ENCODE results near the gene TMPRSS2.
A peak's percentile ranks its signal among the peaks of the same experiment; 100 is the strongest.

The TMPRSS2 gene

DNA sequence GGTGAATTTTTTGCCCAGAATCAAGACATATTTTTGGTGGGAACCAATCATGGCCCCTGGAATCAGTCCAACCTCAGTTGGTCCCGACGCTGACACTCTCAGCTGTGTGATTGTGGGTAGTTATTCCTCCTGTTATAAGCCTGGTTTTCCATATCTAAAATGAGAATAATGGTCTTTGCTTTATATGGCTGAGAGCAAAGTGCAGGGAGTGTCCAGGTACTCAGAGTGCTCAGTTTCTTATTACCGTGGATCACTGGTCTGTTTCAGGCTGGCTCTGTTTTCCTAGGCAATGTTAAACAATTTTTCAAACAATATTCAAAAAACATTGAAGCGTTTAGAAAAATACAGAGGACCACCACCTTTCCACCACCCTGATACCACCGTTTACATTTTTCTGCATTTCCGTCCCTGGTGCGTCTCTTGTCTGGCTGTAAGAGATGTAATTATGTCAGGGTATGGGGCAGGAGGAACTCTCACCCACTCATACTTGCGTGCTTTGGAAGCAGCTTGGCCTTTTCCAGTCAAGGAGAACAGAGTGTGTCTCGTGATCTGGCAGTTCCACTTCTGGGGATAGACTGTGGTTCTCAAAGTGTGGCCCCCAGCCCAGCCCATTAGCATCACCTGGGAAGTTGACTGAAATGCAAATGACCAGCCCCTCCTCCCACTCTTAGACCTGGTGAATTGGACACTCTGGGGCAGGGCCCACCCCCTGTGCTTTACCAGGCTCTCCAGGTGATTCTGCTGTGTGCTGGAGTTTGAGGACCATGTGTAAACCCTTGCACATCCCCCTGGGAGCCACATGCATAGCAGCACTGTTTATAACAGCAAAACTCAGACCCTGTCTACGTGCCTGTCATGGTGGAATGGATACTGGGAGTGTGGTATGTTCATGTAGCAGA is 75.1 kb downstream of the TMPRSS2 start:
- Histone ChIP-seq H3K4me1 (ENCODE audit: control insufficient read depth, insufficient read depth, low read length) (peaks cover 7% of the 10 kb centered on the region), H3K36me3 (ENCODE audit: control insufficient read depth, insufficient read depth, low read length) (no peaks in the 10 kb centered on the region), H3K9me3 (ENCODE audit: control insufficient read depth, insufficient read depth, low read length) (no peaks in the 10 kb centered on the region), H3K27ac (ENCODE audit: low read depth, low read length) (no peak overlapping the region), H3K4me3 (ENCODE audit: low read depth, low read length) (no peak overlapping the region), H3K9ac (ENCODE audit: low read depth, low read length) (no peak overlapping the region), H3K27me3 (ENCODE audit: control insufficient read depth, insufficient read depth, low read length) (peaks cover 11% of the 10 kb centered on the region; the same call in 1 of the 2 replicates)

- peaks cover 7% of the 10 kb centered on the region for H3K4me1 ChIP-seq (ENCODE audit: control insufficient read depth, insufficient read depth, low read length)
- no peak overlapping the region for H3K27ac ChIP-seq (ENCODE audit: low read depth, low read length)
These were observed 76.0 kb downstream of the TMPRSS2 start for GRCh38 chr21:41431788-41432548.

DNA sequence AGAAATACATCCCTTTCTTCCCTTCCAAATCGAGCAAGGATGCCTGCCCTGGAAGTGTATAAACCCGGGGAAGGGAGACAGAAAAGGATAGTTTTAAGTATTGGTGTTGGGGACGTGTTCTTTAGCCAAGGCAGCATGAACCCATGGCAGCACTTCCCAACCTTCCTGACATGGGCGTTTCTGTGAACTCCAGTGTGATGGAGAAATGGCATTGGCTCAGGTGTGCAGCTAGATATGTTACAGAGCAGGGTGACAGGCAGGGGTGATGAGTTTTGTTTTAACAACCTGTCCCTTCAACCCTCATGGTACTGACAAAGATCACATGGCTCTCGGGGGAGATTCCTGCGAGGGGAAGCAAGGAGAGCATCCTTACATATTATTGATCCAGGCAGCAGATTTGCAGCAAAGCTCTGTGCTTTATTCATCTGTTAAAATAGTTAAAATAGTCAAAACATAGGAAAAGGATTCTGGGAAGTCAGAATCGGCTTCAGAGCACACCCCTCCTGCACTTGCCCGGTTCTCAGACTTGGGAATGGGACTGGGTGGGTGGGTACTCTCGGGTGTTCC is 78.0 kb downstream of the TMPRSS2 start:
- H3K27me3 ChIP-seq (ENCODE audit: control insufficient read depth, insufficient read depth, low read length), result peaks cover 37% of the 10 kb centered on the region
- H3K4me1 ChIP-seq (ENCODE audit: control insufficient read depth, insufficient read depth, low read length), result peaks cover 7% of the 10 kb centered on the region
- no peak overlapping the region for H3K4me3 ChIP-seq (ENCODE audit: low read depth, low read length)
- H3K36me3 ChIP-seq (ENCODE audit: control insufficient read depth, insufficient read depth, low read length), result no peaks in the 10 kb centered on the region
- H3K27ac ChIP-seq (ENCODE audit: low read depth, low read length), result no peak overlapping the region
- H3K9ac ChIP-seq (ENCODE audit: low read depth, low read length), result no peak overlapping the region
- H3K9me3 ChIP-seq (ENCODE audit: control insufficient read depth, insufficient read depth, low read length), result no peaks in the 10 kb centered on the region

More at GRCh38 chr21:41431788-41432548, 76.0 kb downstream of the TMPRSS2 start:
- no peaks in the 10 kb centered on the region for H3K9me3 ChIP-seq (ENCODE audit: control insufficient read depth, insufficient read depth, low read length)
- H3K9ac ChIP-seq (ENCODE audit: low read depth, low read length), result no peak overlapping the region
- peaks cover 20% of the 10 kb centered on the region for H3K27me3 ChIP-seq (ENCODE audit: control insufficient read depth, insufficient read depth, low read length)
- no peaks in the 10 kb centered on the region for H3K36me3 ChIP-seq (ENCODE audit: control insufficient read depth, insufficient read depth, low read length)
- H3K4me3 ChIP-seq (ENCODE audit: low read depth, low read length), result no peak overlapping the region

DNA sequence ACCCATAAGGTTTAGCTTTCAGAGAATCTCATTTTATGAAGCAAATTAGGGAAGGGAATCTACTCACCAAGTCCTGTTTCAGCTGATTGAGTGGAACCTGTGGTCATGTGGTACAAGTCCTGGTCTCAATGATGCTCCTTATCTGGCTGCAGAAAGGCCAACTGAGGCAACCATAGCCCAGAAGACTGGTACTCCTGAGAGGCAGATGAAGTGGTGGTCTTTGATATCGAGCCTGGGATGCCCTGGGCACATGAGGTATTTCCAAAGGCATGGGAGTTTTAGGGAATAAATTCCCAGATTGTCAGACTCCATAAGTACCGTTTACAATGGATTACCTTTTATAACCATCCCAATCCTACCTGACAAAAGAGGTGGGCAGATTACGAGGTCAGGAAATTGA is 78.7 kb downstream of the TMPRSS2 start:
- Histone ChIP-seq H3K9ac (ENCODE audit: low read depth, low read length) (no peak overlapping the region), H3K27ac (ENCODE audit: low read depth, low read length) (no peak overlapping the region), H3K4me1 (ENCODE audit: control insufficient read depth, insufficient read depth, low read length) (peaks cover 7% of the 10 kb centered on the region), H3K9me3 (ENCODE audit: control insufficient read depth, insufficient read depth, low read length) (no peaks in the 10 kb centered on the region), H3K36me3 (ENCODE audit: control insufficient read depth, insufficient read depth, low read length) (no peaks in the 10 kb centered on the region), H3K4me3 (ENCODE audit: low read depth, low read length) (no peak overlapping the region), H3K27me3 (ENCODE audit: control insufficient read depth, insufficient read depth, low read length) (peaks cover 43% of the 10 kb centered on the region)

DNA sequence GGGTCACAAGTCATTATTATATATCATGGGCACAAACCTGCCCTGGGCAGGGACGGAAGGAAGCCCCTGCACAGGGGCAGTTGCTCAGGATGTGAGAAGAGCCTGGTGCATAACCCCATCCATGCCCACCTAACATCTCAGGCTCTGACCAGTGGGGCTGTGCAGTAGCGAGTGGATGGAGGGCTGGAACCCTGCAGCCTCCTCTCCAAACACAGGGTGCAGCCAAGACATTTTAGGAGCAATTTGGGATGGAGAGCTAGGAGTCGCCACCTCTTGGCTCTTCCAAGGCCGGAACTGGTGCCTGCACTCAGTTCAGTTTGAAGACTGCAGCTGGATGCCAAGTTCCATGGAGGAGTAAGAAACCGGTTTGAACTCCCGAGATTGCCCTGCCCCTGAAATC is 79.1 kb downstream of the TMPRSS2 start:
- H3K27ac ChIP-seq (ENCODE audit: low read depth, low read length), result no peak overlapping the region
- H3K4me3 ChIP-seq (ENCODE audit: low read depth, low read length), result no peak overlapping the region
- no peak overlapping the region for H3K9ac ChIP-seq (ENCODE audit: low read depth, low read length)
- H3K9me3 ChIP-seq (ENCODE audit: control insufficient read depth, insufficient read depth, low read length), result no peaks in the 10 kb centered on the region
- peaks cover 7% of the 10 kb centered on the region for H3K4me1 ChIP-seq (ENCODE audit: control insufficient read depth, insufficient read depth, low read length)
- H3K27me3 ChIP-seq (ENCODE audit: control insufficient read depth, insufficient read depth, low read length), result peaks cover 44% of the 10 kb centered on the region
- no peaks in the 10 kb centered on the region for H3K36me3 ChIP-seq (ENCODE audit: control insufficient read depth, insufficient read depth, low read length)

GRCh38 chr21:41428311-41428710 is 79.6 kb downstream of the TMPRSS2 start:
- Histone ChIP-seq H3K4me1 (ENCODE audit: control insufficient read depth, insufficient read depth, low read length) (peaks cover 7% of the 10 kb centered on the region), H3K9ac (ENCODE audit: low read depth, low read length) (no peak overlapping the region), H3K4me3 (ENCODE audit: low read depth, low read length) (no peak overlapping the region), H3K27me3 (ENCODE audit: control insufficient read depth, insufficient read depth, low read length) (peaks cover 44% of the 10 kb centered on the region), H3K9me3 (ENCODE audit: control insufficient read depth, insufficient read depth, low read length) (no peaks in the 10 kb centered on the region), H3K27ac (ENCODE audit: low read depth, low read length) (no peak overlapping the region), H3K36me3 (ENCODE audit: control insufficient read depth, insufficient read depth, low read length) (no peaks in the 10 kb centered on the region)

DNA sequence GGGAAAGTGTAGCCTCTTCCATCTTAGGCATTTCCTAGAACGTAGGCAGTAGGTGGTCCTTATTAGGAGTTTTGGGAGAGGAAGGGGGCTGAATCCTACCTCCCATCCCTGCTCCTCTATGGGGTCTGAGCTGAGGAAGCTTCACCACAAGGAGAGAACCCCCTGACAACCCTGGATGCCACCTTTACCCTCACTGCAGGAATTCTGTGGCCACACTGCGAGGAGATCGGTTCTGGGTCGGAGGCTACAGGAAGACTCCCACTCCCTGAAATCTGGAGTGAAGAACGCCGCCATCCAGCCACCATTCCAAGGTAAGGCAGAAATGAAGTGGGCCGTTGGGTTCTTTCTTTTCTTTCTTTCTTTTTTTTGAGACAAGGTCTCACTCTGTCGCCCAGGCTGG is 80.4 kb downstream of the TMPRSS2 start:
- Histone ChIP-seq H3K9me3 (ENCODE audit: control insufficient read depth, insufficient read depth, low read length) (no peaks in the 10 kb centered on the region), H3K27ac (ENCODE audit: low read depth, low read length) (no peak overlapping the region), H3K9ac (ENCODE audit: low read depth, low read length) (no peak overlapping the region), H3K27me3 (ENCODE audit: control insufficient read depth, insufficient read depth, low read length) (peaks cover 44% of the 10 kb centered on the region), H3K4me3 (ENCODE audit: low read depth, low read length) (no peak overlapping the region), H3K4me1 (ENCODE audit: control insufficient read depth, insufficient read depth, low read length) (no peaks in the 10 kb centered on the region), H3K36me3 (ENCODE audit: control insufficient read depth, insufficient read depth, low read length) (no peaks in the 10 kb centered on the region)

- Histone ChIP-seq H3K27ac (ENCODE audit: low read depth, low read length) (no peak overlapping the region), H3K4me3 (ENCODE audit: low read depth, low read length) (peak overlapping the region; percentile 57), H3K36me3 (ENCODE audit: control insufficient read depth, insufficient read depth, low read length) (no peaks in the 10 kb centered on the region), H3K27me3 (ENCODE audit: control insufficient read depth, insufficient read depth, low read length) (peaks cover 47% of the 10 kb centered on the region), H3K9me3 (ENCODE audit: control insufficient read depth, insufficient read depth, low read length) (no peaks in the 10 kb centered on the region), H3K4me1 (ENCODE audit: control insufficient read depth, insufficient read depth, low read length) (no peaks in the 10 kb centered on the region), H3K9ac (ENCODE audit: low read depth, low read length) (no peak overlapping the region)
These were observed 81.1 kb downstream of the TMPRSS2 start for GRCh38 chr21:41426676-41427404.

DNA sequence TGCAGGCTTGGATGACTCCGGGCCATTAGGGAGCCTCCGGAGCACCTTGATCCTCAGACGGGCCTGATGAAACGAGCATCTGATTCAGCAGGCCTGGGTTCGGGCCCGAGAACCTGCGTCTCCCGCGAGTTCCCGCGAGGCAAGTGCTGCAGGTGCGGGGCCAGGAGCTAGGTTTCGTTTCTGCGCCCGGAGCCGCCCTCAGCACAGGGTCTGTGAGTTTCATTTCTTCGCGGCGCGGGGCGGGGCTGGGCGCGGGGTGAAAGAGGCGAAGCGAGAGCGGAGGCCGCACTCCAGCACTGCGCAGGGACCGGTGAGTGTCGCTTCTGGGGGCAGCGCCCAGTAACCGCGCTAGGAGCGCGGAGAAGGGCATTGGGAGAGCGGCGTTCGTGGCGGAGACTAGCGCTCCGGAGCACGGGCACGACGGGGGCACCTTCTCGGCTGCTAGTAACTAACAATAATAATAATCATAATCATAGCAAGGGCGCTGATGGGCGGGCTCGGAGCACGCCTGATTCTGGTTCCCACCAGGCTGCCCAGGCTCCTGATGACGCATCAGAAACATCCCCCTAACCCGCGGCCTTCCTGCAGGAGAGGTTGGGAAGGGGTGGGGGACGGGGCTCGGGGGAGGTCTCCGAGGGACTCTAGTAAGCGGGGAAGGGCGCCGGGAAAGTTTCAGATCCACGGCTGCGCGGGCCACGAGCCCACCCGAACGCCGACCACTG is 81.8 kb downstream of the TMPRSS2 start, which contains the start of gene MX1:
TSS of gene MX1 (plus strand) at position 286 of the 722 bp plus-strand sequence. CDS start 5,832 bp downstream, outside the sequence.
- no peak within 1 kb of the TSS for H3K9ac ChIP-seq (ENCODE audit: low read depth, low read length)
- H3K36me3 ChIP-seq (ENCODE audit: control insufficient read depth, insufficient read depth, low read length), result no peaks in the 10 kb centered on the region
- no peak within 1 kb of the TSS for H3K27ac ChIP-seq (ENCODE audit: low read depth, low read length)
- H3K27me3 ChIP-seq (ENCODE audit: control insufficient read depth, insufficient read depth, low read length), result peaks cover 47% of the 10 kb centered on the region
- no peaks in the 10 kb centered on the region for H3K4me1 ChIP-seq (ENCODE audit: control insufficient read depth, insufficient read depth, low read length)
- H3K4me3 ChIP-seq (ENCODE audit: low read depth, low read length), result peak within 1 kb of the TSS; percentile 57
- no peaks in the 10 kb centered on the region for H3K9me3 ChIP-seq (ENCODE audit: control insufficient read depth, insufficient read depth, low read length)

GRCh38 chr21:41425588-41425953 is 82.4 kb downstream of the TMPRSS2 start:
- H3K4me3 ChIP-seq (ENCODE audit: low read depth, low read length), result peak overlapping the region; percentile 57
- peaks cover 2% of the 10 kb centered on the region; the same call in 1 of the 2 replicates for H3K4me1 ChIP-seq (ENCODE audit: control insufficient read depth, insufficient read depth, low read length)
- H3K9ac ChIP-seq (ENCODE audit: low read depth, low read length), result no peak overlapping the region
- H3K9me3 ChIP-seq (ENCODE audit: control insufficient read depth, insufficient read depth, low read length), result no peaks in the 10 kb centered on the region
- no peak overlapping the region for H3K27ac ChIP-seq (ENCODE audit: low read depth, low read length)
- peaks cover 47% of the 10 kb centered on the region for H3K27me3 ChIP-seq (ENCODE audit: control insufficient read depth, insufficient read depth, low read length)
- H3K36me3 ChIP-seq (ENCODE audit: control insufficient read depth, insufficient read depth, low read length), result no peaks in the 10 kb centered on the region

All from HUES48 (cell line).